B cell (primary cell): ENCODE measurements around the gene BHLHE23. TPM values are rescaled to one million over a fixed set of nuclear protein-coding genes. Genes with fewer than 3 reads are reported as not detected.

Experiments used
- ATAC-seq: fragments of 200-7000 bp; cut with Tn5 transposase; one replicate; pipeline ENCODE4 v1.10.0; 2021; ENCODE audit warnings: low read depth, mild to moderate bottlenecking, moderate number of reproducible peaks, moderate library complexity
- CTCF ChIA-PET: fragments of 350-600 bp; sonication (Branson Sonifier 250); formaldehyde crosslinking; loops from one replicate; lab custom pipeline; 2021; ENCODE audit warnings: antibody characterized with exemption, inconsistent platforms; lab: Charles Lee
- POLR2A ChIA-PET: fragments of 350-600 bp; sonication (Branson Sonifier 250); formaldehyde crosslinking; loops from one replicate; lab custom pipeline; 2021; ENCODE audit warnings: antibody characterized with exemption; lab: Charles Lee
- DNase-seq: peaks from one replicate; pipeline ENCODE4 v3.0.0; 2013
- H2AFZ ChIP-seq: 2 replicates; pipeline ENCODE4 v1.6.1; 2012; ENCODE audit warnings: mild to moderate bottlenecking, low read depth, low read length; ENCODE audit not compliant: insufficient read depth, poor library complexity, severe bottlenecking
- H3K27ac ChIP-seq, 2 donors: 1 replicate in 1 of 2; 2 replicates in 1 of 2; pipeline ENCODE4 v1.5.1; 2012 to 2013; ENCODE audit warnings: low read length in 2 of 2, mild to moderate bottlenecking in 2 of 2, moderate library complexity in 1 of 2
- H3K27me3 ChIP-seq, 4 experiments: fragments of 200-600 bp in 1 of 4; sonication (generic) in 1 of 4; replicated peaks in 1 of 4; 1 replicate in 2 of 4; 2 replicates in 2 of 4; pipeline versions ENCODE4 v1.6.1 to v1.7.0; 2013 to 2016; ENCODE audit warnings: low read length in 3 of 4, mild to moderate bottlenecking in 2 of 4, mixed read lengths in 1 of 4, moderate library complexity in 1 of 4; ENCODE audit not compliant: insufficient read depth in 4 of 4, control insufficient read depth in 3 of 4; ENCODE audit errors: control extremely low read depth in 1 of 4
- H3K36me3 ChIP-seq, 2 experiments: replicated peaks in 1 of 2; 1 replicate in 1 of 2; 2 replicates in 1 of 2; pipeline versions ENCODE4 v1.6.1 to v1.7.1; 2013; ENCODE audit warnings: low read length in 1 of 2; ENCODE audit not compliant: insufficient read depth in 2 of 2, control insufficient read depth in 1 of 2; ENCODE audit errors: control extremely low read depth in 1 of 2, extremely low read depth in 1 of 2
- H3K4me1 ChIP-seq, 2 donors: fragments of 200-600 bp in 1 of 2; sonication (generic) in 1 of 2; 1 replicate in 1 of 2; 2 replicates in 1 of 2; pipeline versions ENCODE4 v1.5.1 to v1.6.1; 2013 to 2017; ENCODE audit warnings: low read length in 2 of 2; ENCODE audit not compliant: control insufficient read depth in 2 of 2, insufficient read depth in 2 of 2
- H3K4me2 ChIP-seq: replicated peaks from 2 replicates; pipeline ENCODE3; 2012; ENCODE audit warnings: mild to moderate bottlenecking, low read depth, low read length; ENCODE audit not compliant: poor library complexity, severe bottlenecking
- H3K4me3 ChIP-seq, 5 experiments: fragments of 200-600 bp in 1 of 5; sonication (generic) in 1 of 5; 1 replicate in 3 of 5; 2 replicates in 2 of 5; pipeline versions ENCODE4 v1.5.1 to v1.7.0; 2011 to 2016; ENCODE audit warnings: low read length in 4 of 5, mild to moderate bottlenecking in 4 of 5, low read depth in 2 of 5, control low read depth in 1 of 5, moderate library complexity in 1 of 5; ENCODE audit not compliant: insufficient read depth in 1 of 5; ENCODE audit errors: control extremely low read depth in 1 of 5, extremely low read depth in 1 of 5
- H3K79me2 ChIP-seq: fragments of 200-600 bp; sonication (generic); one replicate; pipeline ENCODE4 v1.6.0; 2016; ENCODE audit warnings: low read length; ENCODE audit not compliant: control insufficient read depth, insufficient read depth
- H3K9ac ChIP-seq: fragments of 200-600 bp; sonication (generic); 2 replicates; pipeline ENCODE4 v1.6.1; 2017; ENCODE audit warnings: mild to moderate bottlenecking, low read length, moderate library complexity
- H3K9me3 ChIP-seq, 3 donors: one replicate each; pipeline versions ENCODE4 v1.6.1 to v1.7.1; 2013; ENCODE audit warnings: low read length in 2 of 3; ENCODE audit not compliant: control insufficient read depth in 2 of 3, insufficient read depth in 1 of 3; ENCODE audit errors: control extremely low read depth in 1 of 3
- H4K20me1 ChIP-seq: 2 replicates; pipeline ENCODE4 v1.6.0; 2012; ENCODE audit warnings: mild to moderate bottlenecking, low read length; ENCODE audit not compliant: insufficient read depth, control insufficient read depth, poor library complexity, severe bottlenecking
- H3K27ac Mint-ChIP-seq: one replicate; pipeline ENCODE4 v1.8.0; 2021; ENCODE audit warnings: mixed read lengths
- H3K27me3 Mint-ChIP-seq: one replicate; pipeline ENCODE4 v1.8.0; 2021; ENCODE audit warnings: mixed read lengths
- H3K4me1 Mint-ChIP-seq: one replicate; pipeline ENCODE4 v1.8.0; 2021; ENCODE audit warnings: mixed read lengths
- H3K4me3 Mint-ChIP-seq: one replicate; pipeline ENCODE4 v1.8.0; 2021; ENCODE audit warnings: mixed read lengths
- H3K9me3 Mint-ChIP-seq: one replicate; pipeline ENCODE4 v1.8.0; 2022; ENCODE audit warnings: mixed read lengths; ENCODE audit not compliant: insufficient read depth
- CTCF ChIP-seq: fragments of 200-600 bp; IDR thresholded peaks from one replicate; pipeline ENCODE4 v1.8.0; 2022; ENCODE audit warnings: antibody characterized with exemption, mild to moderate bottlenecking
- EZH2 ChIP-seq: IDR thresholded peaks from 2 replicates; pipeline ENCODE4 v1.6.1; 2012; ENCODE audit warnings: borderline replicate concordance, low read depth, mild to moderate bottlenecking, moderate library complexity, low read length; ENCODE audit not compliant: insufficient read depth, poor library complexity, severe bottlenecking
- WGBS: methylation state at CpG from one replicate; pipeline ENCODE4 v1.1.5; 2013; ENCODE audit warnings: missing lambda C conversion rate; ENCODE audit not compliant: insufficient coverage; 5-methylcytosine and 5-hydroxymethylcytosine counted together
- intact Hi-C: fragments of 100-400 bp; cut with micrococcal nuclease; formaldehyde crosslinking; loops from one replicate; pipeline ENCODE4 v1.10.0; 2022
- polyA plus RNA-seq: library from polyadenylated mRNA; depleted of rRNA; stranded (reverse); fragments of >200 nt; gene quantifications from 2 replicates; pipeline ENCODE4 v1.2.3, GENCODE V29; 2012
- total RNA-seq, 2 donors: library from RNA; stranded (reverse); fragments of 120-200 nt in 1 of 2; gene quantifications; 1 replicate in 1 of 2; 2 replicates in 1 of 2; pipeline versions ENCODE4 v1.2.3 to v1.2.4, GENCODE V29; 2013 to 2022

BHLHE23 gene
- total and polyA plus RNA-seq, 2 donors (not counting 1 experiment from before 2014, with no cell fraction given): not detected

- no peak for ATAC-seq
- intact Hi-C loops: loop anchor here (1.0 to 10.0 kb wide), 4 partner anchors 30 to 340 kb away; partner anchors contain the start of gene SLC17A9
- no peak overlapping the region for H3K9ac ChIP-seq
- Mint-ChIP-seq H3K4me3 (peak overlapping the region; percentile 29), H3K4me1 (peaks cover 21% of the 10 kb centered on the region), H3K27ac (no peak overlapping the region), H3K9me3 (peaks cover 2% of the 10 kb centered on the region), H3K27me3 (peaks cover 47% of the 10 kb centered on the region)
- peak overlapping the region; percentile 69 for H3K4me2 ChIP-seq
- H2AFZ ChIP-seq: peak overlapping the region; percentile 42
- no peaks in the 10 kb centered on the region for H3K36me3 ChIP-seq
- WGBS: 21% methylated on average over 21 of the region's 21 CpGs
- no peak for DNase-seq
- peaks cover 52 to 57% of the 10 kb centered on the region in 2 donors for H3K4me1 ChIP-seq
- peaks cover 0 to 44% (median 11%) of the 10 kb centered on the region in 3 donors for H3K9me3 ChIP-seq
- no peak for TF ChIP-seq CTCF
- TF ChIP-seq EZH2: no peak
- peaks cover 0 to 83% (median 48%) of the 10 kb centered on the region in 4 experiments for H3K27me3 ChIP-seq
- ChIA-PET POLR2A (interaction anchor here (1.3 kb wide), 1 partner anchor 36 kb away, joined by 12 read pairs; no protein-coding TSS in a partner anchor), CTCF (interaction anchor here (0.6 to 3.3 kb wide), 23 partner anchors 15 to 192 kb away, joined by 3 to 36 read pairs (median 4); partner anchors contain the start of genes SLC17A9 and TCFL5)
- H3K79me2 ChIP-seq: no peaks in the 10 kb centered on the region
- H3K4me3 ChIP-seq: no peak overlapping the region
- H4K20me1 ChIP-seq: peaks cover 21% of the 10 kb centered on the region
- no peak overlapping the region for H3K27ac ChIP-seq
Observed at GRCh38 chr20:63008541-63009044, 1.8 kb upstream of the BHLHE23 start.
